Transverse colon (tissue), 3 donors: Measurements from ENCODE around the gene LEF1.

ENCODE experiments used
- CTCF ChIP-seq, 5 experiments: fragments of 200-600 bp in 3 of 5; fragments of 450-650 bp in 2 of 5; sonication (generic) in 3 of 5; IDR thresholded peaks; 1 replicate in 2 of 5; 2 replicates in 3 of 5; pipeline ENCODE4 v1.5.1; 2016 to 2017; ENCODE audit warnings: antibody characterized with exemption in 5 of 5, inconsistent platforms in 3 of 5, mild to moderate bottlenecking in 2 of 5, moderate library complexity in 1 of 5
- EP300 ChIP-seq: sonication (generic); formaldehyde crosslinking; IDR thresholded peaks from one replicate; pipeline ENCODE4 v1.6.1; 2017; ENCODE audit warnings: antibody characterized with exemption, low read depth
- POLR2A ChIP-seq: fragments of 450-650 bp; IDR thresholded peaks from one replicate; pipeline ENCODE4 v1.6.1; 2016; ENCODE audit warnings: antibody characterized with exemption, mild to moderate bottlenecking, moderate library complexity

- TF ChIP-seq POLR2A = no peak
- TF ChIP-seq CTCF (IDR thresholded peaks at IDR 0.05) = no peak
- TF ChIP-seq EP300 = no peak
These were observed 53.6 kb downstream of the LEF1 start for GRCh38 chr4:108115168-108115526.
